Ovary (tissue), 3 donors: ENCODE measurements around the gene LAMB1.

Experiments used
- CTCF ChIP-seq, 3 donors: fragments of 450-650 bp in 2 of 3; fragments of 200-600 bp in 1 of 3; IDR thresholded peaks; one replicate each; pipeline versions ENCODE4 v1.5.1 to v1.8.0; 2016 to 2022; ENCODE audit warnings: antibody characterized with exemption in 3 of 3, mild to moderate bottlenecking in 1 of 3
- POLR2A ChIP-seq: fragments of 450-650 bp; IDR thresholded peaks from one replicate; pipeline ENCODE4 v1.6.1; 2017; ENCODE audit warnings: antibody characterized with exemption, mild to moderate bottlenecking, moderate library complexity
- donor health status: DM: no; HTN: no; CAD: no.

GRCh38 chr7:108044345-108044744, 41.4 kb upstream of the LAMB1 start:
- no peak for TF ChIP-seq CTCF (IDR thresholded peaks at IDR 0.05)
- no peak for TF ChIP-seq POLR2A
